Measurements from ENCODE around the gene CERK. TPM values are rescaled to one million over a fixed set of nuclear protein-coding genes. Genes with fewer than 3 reads are reported as not detected.

The CERK gene
- total RNA-seq, 1 experiment from 2014 or later, result 11.6 TPM

DNA sequence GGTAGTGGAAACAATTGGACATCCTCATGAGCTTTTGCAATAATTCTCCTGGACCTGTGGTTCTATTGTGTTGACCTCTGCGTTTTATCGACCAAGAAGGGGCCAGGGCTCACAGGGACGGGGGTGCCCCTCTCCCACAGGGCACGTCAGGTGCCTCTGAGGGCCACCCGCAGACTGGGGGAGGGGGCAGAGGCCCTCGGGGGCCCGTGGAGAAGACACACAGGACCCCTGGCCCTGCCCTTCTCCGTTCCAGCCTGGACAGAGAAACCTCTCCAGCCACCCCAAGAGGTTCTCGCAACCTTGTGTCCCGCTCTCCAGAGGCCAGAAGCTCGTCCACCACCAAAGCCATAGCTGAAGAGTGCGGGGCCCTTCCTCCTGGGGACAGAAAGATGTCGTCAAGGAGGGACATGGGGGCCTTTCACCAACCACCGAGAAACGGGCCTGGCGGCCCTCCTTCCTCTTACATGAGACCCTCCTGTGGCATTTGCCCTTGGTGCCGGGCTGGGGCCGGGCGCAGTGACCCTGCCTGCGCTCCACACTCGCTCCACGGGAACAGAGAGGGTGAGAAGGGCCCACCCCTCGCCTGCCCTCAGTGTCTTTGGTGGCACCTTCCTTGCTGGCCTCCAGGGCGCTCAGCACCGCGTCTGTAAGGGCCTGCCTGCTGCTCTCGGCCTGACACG lies 60.6 kb downstream of the CERK start:
- Mint-ChIP-seq H3K9me3 (ENCODE audit: unreplicated experiment) (no peaks in the 10 kb centered on the region), H3K4me1 (ENCODE audit: insufficient read depth, unreplicated experiment) (no peaks in the 10 kb centered on the region), H3K27me3 (ENCODE audit: insufficient read depth, unreplicated experiment) (no peaks in the 10 kb centered on the region), H3K27ac (ENCODE audit: low read depth, unreplicated experiment) (no peak overlapping the region), H3K36me3 (ENCODE audit: insufficient read depth, unreplicated experiment) (peaks cover 28% of the 10 kb centered on the region), H3K4me3 (ENCODE audit: unreplicated experiment) (no peak overlapping the region)
- CTCF ChIA-PET, result interaction anchor here (0.7 kb wide), 1 partner anchor 114 kb away, joined by 5 read pairs; no protein-coding TSS in a partner anchor
- BruUV-seq (replicated peaks), result no TSS peak
- POLR2A ChIA-PET, result no interaction called here
- TF ChIP-seq, protein P1, sequence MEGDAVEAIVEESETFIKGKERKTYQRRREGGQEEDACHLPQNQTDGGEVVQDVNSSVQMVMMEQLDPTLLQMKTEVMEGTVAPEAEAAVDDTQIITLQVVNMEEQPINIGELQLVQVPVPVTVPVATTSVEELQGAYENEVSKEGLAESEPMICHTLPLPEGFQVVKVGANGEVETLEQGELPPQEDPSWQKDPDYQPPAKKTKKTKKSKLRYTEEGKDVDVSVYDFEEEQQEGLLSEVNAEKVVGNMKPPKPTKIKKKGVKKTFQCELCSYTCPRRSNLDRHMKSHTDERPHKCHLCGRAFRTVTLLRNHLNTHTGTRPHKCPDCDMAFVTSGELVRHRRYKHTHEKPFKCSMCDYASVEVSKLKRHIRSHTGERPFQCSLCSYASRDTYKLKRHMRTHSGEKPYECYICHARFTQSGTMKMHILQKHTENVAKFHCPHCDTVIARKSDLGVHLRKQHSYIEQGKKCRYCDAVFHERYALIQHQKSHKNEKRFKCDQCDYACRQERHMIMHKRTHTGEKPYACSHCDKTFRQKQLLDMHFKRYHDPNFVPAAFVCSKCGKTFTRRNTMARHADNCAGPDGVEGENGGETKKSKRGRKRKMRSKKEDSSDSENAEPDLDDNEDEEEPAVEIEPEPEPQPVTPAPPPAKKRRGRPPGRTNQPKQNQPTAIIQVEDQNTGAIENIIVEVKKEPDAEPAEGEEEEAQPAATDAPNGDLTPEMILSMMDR (IDR thresholded peaks at IDR 0.05; ENCODE audit: unreplicated experiment), result no peak
- no peak for DNase-seq (ENCODE audit: unreplicated experiment)
- intact Hi-C loops (cut with micrococcal nuclease), result no loop called here

DNA sequence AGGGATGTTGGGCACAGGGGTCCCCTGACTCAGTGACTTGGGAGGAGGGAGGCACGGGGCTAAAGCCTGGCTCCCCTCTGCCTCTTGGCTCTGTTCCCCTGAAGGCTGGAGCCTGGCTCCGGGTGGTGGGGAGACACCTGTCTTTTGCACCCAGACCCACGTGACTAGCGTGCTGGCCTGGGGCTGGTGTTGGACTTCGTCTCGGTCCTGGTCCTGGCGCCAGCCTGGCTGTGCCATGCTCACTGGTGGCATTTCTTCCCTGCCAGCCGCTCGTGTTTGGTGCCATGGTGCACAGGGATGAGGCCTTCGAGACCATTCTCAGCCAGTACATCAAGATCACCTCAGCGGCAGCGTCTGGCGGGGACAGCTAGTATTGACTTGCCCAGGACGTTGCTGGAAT lies 61.2 kb downstream of the CERK start:
- Mint-ChIP-seq H3K27me3 (ENCODE audit: insufficient read depth, unreplicated experiment) (no peaks in the 10 kb centered on the region), H3K4me3 (ENCODE audit: unreplicated experiment) (no peak overlapping the region), H3K27ac (ENCODE audit: low read depth, unreplicated experiment) (no peak overlapping the region), H3K4me1 (ENCODE audit: insufficient read depth, unreplicated experiment) (no peaks in the 10 kb centered on the region), H3K9me3 (ENCODE audit: unreplicated experiment) (no peaks in the 10 kb centered on the region), H3K36me3 (ENCODE audit: insufficient read depth, unreplicated experiment) (peaks cover 26% of the 10 kb centered on the region)
- TF ChIP-seq, protein P1 (IDR thresholded peaks at IDR 0.05; ENCODE audit: unreplicated experiment), result no peak
- BruUV-seq (replicated peaks), result no TSS peak
- ChIA-PET CTCF (interaction anchor here (0.7 kb wide), 1 partner anchor 113 kb away, joined by 5 read pairs; no protein-coding TSS in a partner anchor), POLR2A (no interaction called here)
- intact Hi-C loops (cut with micrococcal nuclease), result no loop called here
- DNase-seq (ENCODE audit: unreplicated experiment), result no peak

DNA sequence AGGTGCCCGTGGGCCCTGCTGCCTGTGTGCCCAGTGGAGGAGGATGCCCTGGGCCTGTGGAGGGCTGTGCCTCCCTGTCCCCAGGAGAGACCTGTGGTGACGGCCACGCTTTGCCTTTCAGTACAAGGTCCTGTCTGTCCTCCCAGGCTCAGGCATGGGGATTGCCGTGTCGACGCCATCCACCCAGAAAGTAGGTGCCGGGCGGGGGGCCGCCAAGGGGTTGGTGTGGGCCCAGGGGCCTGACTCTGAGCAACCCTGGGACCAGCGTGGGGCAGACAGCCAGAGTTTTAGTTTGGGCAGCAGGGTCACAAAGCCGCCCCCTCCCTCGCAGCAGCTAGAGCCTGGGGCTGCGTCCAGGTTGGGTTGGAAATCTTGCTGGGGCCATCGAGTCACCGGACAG lies 61.6 kb downstream of the CERK start:
- Mint-ChIP-seq H3K4me3 (ENCODE audit: unreplicated experiment) (no peak overlapping the region), H3K9me3 (ENCODE audit: unreplicated experiment) (no peaks in the 10 kb centered on the region), H3K27me3 (ENCODE audit: insufficient read depth, unreplicated experiment) (no peaks in the 10 kb centered on the region), H3K27ac (ENCODE audit: low read depth, unreplicated experiment) (no peak overlapping the region), H3K4me1 (ENCODE audit: insufficient read depth, unreplicated experiment) (no peaks in the 10 kb centered on the region), H3K36me3 (ENCODE audit: insufficient read depth, unreplicated experiment) (peaks cover 26% of the 10 kb centered on the region)
- TF ChIP-seq, protein P1 (IDR thresholded peaks at IDR 0.05; ENCODE audit: unreplicated experiment), result no peak
- DNase-seq (ENCODE audit: unreplicated experiment), result no peak
- POLR2A ChIA-PET, result no interaction called here
- CTCF ChIA-PET, result no interaction called here
- BruUV-seq (replicated peaks), result no TSS peak
- intact Hi-C loops (cut with micrococcal nuclease), result no loop called here

DNA sequence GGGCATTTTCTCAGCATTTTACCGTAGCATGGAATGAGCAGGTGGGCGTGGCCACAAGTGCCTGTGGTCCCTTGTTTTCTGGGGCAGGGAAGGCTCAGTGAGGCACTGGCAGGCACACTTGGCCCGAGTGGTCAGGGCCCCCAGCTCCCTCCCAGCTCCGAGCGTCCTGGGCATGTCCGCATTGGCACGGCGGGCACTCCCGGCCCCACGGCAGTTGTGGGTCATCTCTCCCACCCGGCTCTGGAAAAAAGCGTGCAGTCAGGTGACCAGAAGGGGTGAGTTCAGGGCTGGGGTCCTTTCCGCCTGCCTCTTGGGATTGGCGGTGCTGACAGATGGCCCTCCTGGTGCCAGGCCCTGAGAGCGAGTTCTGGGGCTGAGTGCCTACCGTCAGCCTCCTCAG lies 62.1 kb downstream of the CERK start:
- intact Hi-C loops (cut with micrococcal nuclease), result no loop called here
- no peaks in the 10 kb centered on the region for H3K9me3 Mint-ChIP-seq (ENCODE audit: unreplicated experiment)
- H3K4me1 Mint-ChIP-seq (ENCODE audit: insufficient read depth, unreplicated experiment), result no peaks in the 10 kb centered on the region
- no peak overlapping the region for H3K27ac Mint-ChIP-seq (ENCODE audit: low read depth, unreplicated experiment)
- no peak for DNase-seq (ENCODE audit: unreplicated experiment)
- ChIA-PET CTCF (no interaction called here), POLR2A (interaction anchor here (0.7 kb wide), 1 partner anchor 538 kb away, joined by 3 read pairs; no protein-coding TSS in a partner anchor)
- TF ChIP-seq, protein P1 (IDR thresholded peaks at IDR 0.05; ENCODE audit: unreplicated experiment), result no peak
- no peak overlapping the region for H3K4me3 Mint-ChIP-seq (ENCODE audit: unreplicated experiment)
- H3K27me3 Mint-ChIP-seq (ENCODE audit: insufficient read depth, unreplicated experiment), result no peaks in the 10 kb centered on the region
- peaks cover 26% of the 10 kb centered on the region for H3K36me3 Mint-ChIP-seq (ENCODE audit: insufficient read depth, unreplicated experiment)
- BruUV-seq (replicated peaks), result no TSS peak

Data from MCF 10A (cell line).